Brain microvascular endothelial cell (primary cell): ENCODE measurements around the gene KIRREL3.
"Not testable (repeated sequence)": the region's sequence is repeated elsewhere in the genome, so short reads cannot be mapped to it uniquely, and the experiment has no call there.

ENCODE experiments used
- DNase-seq: peaks from one replicate; pipeline ENCODE4 v3.0.0-alpha.2; 2020
- H3K27ac ChIP-seq: fragments of 250-450 bp; sonication (Bioruptor Pico); 2 replicates; pipeline ENCODE4 v1.5.1; 2020; ENCODE audit warnings: mild to moderate bottlenecking, moderate library complexity
- H3K27me3 ChIP-seq: fragments of 250-450 bp; sonication (Bioruptor Pico); replicated peaks from 2 replicates; pipeline ENCODE4 v1.5.1; 2020; ENCODE audit warnings: mild to moderate bottlenecking
- H3K36me3 ChIP-seq: fragments of 250-450 bp; sonication (Bioruptor Pico); replicated peaks from 2 replicates; pipeline ENCODE4 v1.5.1; 2020; ENCODE audit warnings: mild to moderate bottlenecking
- H3K4me3 ChIP-seq: 2 replicates; pipeline ENCODE4 v1.5.1; 2011; ENCODE audit warnings: low read depth, mild to moderate bottlenecking, control low read depth, low read length, moderate library complexity
- CTCF ChIP-seq: IDR thresholded peaks from 2 replicates; pipeline ENCODE4 v1.5.1; 2011; ENCODE audit warnings: low read depth, mild to moderate bottlenecking, moderate library complexity, low read length, control low read depth, inconsistent platforms; ENCODE audit errors: missing control alignments
- in situ Hi-C: cut with HindIII; loops from 2 replicates; pipeline ENCODE4 v1.10.0; 2017; ENCODE audit warnings: low sequenced_read_pairs, low pct_ligation_motif_present

KIRREL3 gene

GRCh38 chr11:126375726-126376125 is 624.8 kb downstream of the KIRREL3 start:
- in situ Hi-C loops, result no loop called here
- TF ChIP-seq CTCF, result no peak
- no peak overlapping the region for H3K4me3 ChIP-seq
- H3K27ac ChIP-seq, result no peak overlapping the region
- H3K27me3 ChIP-seq, result no peaks in the 10 kb centered on the region
- H3K36me3 ChIP-seq, result no peaks in the 10 kb centered on the region
- no peak for DNase-seq

- DNase-seq, H3K27ac ChIP-seq, H3K4me3 ChIP-seq, H3K36me3 ChIP-seq, in situ Hi-C loops, H3K27me3 ChIP-seq: not testable (repeated sequence)
Measured at GRCh38 chr11:126374562-126375300, 625.8 kb downstream of the KIRREL3 start.

GRCh38 chr11:126373389-126374066 is 627.0 kb downstream of the KIRREL3 start:
- H3K36me3 ChIP-seq, in situ Hi-C loops, DNase-seq, H3K27ac ChIP-seq, H3K4me3 ChIP-seq, H3K27me3 ChIP-seq: not testable (repeated sequence)
